CD4-positive, alpha-beta T cell treated with Interleukin-2 at 100 ng/mL for 4 hours (primary cell): ENCODE results near the gene VPS11.
A peak's percentile ranks its signal among the peaks of the same experiment; 100 is the strongest.

Experiments used
- DNase-seq: peaks from one replicate; pipeline ENCODE4 v3.0.0-alpha.2; 2020; ENCODE audit warnings: low spot score

Gene VPS11

DNA sequence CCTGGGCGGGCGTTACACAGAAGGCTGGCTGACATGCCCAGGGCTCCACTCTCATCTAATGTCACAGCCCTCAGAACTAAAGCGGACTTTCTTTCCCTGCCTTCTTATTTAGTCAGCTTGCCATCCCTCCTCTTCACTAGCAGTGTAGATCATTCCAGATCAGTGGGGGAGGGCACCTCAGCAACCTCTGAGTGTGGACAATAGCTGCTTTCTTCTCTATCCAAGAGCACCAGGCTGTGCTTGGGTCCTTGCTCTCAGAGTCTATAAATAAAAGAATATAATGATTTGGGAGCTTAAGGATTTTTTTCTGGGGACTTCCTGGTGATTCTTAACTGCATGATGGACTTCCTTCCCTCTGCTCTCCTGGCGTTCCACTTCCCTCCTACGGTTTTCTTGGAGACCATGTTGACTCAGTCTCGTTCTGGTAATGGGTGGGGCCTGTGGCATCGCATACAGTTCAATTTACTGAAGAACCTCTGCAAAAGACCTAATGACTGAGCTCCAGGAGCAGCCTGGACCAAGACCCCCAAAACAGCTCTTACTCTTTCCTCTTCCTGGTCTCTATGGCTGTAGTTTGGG is 14.2 kb downstream of the VPS11 start:
- no peak for DNase-seq

DNA sequence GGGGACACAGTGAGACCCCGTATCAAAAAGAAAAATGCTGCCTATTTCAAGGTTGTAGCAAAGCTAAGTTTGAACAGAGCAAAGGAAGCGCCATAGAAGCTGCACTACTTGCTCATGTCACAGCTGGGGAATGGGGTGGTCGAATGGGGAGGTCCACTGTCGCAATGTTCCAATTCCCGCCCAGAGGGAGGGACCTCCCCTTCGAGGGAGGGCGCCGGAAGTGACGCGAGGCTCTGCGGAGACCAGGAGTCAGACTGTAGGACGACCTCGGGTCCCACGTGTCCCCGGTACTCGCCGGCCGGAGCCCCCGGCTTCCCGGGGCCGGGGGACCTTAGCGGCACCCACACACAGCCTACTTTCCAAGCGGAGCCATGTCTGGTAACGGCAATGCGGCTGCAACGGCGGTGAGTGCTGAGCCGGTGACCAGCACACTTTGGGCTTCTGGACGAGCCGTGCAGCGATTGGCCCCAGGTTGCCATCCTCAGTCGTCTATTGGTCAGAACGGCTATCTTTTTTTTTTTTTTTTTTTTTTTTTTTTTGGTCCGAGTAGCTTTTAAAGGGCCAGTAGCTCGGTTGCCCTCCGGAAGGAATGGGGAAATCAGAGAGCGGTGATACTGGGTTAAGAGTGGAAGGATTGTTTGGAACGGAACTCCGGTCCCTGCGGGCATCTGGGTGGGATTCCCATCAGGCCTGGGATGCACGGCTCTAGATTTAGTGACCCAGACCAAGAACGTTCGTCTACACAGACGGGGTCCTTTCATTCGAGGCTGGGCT is 17.2 kb downstream of the VPS11 start, which contains the start of gene HMBS:
Gene HMBS, plus strand, starts transcription at position 219 of the 774 bp plus-strand sequence. Its CDS starts 153 bp downstream, at position 372.
- peak; percentile 91 for DNase-seq

DNA sequence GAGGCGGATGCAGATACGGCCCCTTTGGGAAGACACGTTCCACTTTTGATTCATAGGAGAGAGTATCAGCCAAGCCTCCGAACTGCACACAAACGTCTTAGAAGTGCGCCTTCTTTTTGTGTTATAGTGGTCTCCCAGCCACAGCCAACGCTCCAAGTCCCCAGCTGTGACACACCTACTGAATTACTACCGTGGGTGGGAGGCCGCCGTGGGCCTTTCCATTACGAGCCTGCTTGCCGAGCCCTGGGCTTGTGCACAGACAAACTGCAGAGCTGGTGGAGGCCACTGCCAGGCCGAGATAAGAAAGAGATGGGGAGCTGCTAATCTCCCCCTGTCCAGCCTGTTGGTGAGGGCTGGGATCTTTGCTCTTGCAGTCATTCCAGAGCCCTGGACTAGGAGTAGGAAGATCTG is 17.8 kb downstream of the VPS11 start:
- no peak for DNase-seq

DNA sequence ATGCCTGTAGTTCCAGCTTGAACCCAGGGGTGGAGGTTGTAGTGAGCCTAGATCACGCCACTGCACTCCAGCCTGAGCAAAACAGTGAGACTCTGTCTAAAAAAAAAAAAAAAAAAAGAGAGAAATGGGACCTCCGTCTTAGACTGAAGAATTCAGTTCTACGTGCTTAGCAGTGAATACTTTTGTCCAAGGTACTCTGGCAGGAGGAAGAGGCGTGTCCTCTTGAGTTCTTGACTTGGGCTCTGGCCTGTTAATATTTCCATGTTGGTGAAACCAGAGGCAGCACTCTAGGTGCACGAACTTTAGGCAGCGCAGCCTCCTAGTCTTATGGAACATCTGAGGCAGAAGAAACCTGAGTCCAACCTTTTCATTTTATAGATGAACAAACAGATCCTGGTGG is 19.5 kb downstream of the VPS11 start:
- DNase-seq, result no peak

DNA sequence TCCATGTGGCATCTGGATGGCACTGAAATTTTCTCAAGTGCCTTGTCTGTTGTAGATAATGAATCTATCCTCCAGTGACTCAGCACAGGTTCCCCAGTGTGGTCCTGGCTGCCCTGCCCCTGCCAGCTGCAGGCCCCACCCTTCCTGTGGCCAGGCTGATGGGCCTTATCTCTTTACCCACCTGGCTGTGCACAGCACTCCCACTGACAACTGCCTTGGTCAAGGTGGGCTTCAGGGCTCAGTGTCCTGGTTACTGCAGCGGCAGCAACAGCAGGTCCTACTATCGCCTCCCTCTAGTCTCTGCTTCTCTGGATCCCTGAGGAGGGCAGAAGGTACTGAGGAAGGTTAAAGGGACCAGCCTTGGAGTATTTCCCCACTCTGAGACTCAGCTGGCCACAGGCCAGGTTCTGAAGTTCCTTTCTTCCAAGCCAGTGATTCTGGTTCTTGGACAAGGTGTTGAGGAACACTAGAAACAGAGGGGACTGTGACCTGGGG is 20.2 kb downstream of the VPS11 start:
- DNase-seq, result no peak

DNA sequence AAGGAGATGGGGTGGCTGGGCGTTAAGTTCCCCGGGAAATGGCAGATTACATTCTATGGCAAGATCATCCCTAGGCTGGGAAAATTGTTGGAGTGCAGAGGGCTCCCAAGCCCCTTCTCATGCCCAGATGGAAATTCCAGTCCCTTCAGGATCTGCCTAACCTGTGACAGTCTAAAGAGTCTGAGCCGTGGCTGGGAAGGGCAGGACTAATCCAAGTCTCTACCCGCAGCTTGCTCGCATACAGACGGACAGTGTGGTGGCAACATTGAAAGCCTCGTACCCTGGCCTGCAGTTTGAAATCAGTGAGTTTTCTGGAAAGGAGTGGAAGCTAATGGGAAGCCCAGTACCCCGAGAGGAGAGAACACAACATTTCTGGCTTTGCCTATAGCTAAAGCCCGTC is 20.8 kb downstream of the VPS11 start:
- no peak for DNase-seq

DNA sequence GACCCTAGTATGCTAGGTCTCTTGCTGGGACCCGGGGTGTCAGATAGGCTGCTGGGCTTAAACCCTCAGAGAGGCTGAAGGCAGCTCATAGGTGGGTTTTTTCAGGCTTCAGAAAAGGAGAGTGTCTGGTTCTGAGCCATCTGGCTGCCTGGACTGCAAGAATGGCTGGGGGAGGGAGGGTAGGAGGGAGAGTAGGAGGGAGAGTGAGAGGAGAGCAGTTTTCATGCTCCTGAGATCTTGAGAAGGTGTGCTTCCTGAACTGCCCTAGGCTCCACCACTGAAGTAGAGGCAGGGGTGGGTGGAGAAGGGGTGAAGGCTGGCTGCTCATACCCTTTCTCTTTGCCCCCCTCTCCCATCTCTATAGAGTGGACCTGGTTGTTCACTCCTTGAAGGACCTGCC is 21.7 kb downstream of the VPS11 start:
- DNase-seq, result no peak

DNA sequence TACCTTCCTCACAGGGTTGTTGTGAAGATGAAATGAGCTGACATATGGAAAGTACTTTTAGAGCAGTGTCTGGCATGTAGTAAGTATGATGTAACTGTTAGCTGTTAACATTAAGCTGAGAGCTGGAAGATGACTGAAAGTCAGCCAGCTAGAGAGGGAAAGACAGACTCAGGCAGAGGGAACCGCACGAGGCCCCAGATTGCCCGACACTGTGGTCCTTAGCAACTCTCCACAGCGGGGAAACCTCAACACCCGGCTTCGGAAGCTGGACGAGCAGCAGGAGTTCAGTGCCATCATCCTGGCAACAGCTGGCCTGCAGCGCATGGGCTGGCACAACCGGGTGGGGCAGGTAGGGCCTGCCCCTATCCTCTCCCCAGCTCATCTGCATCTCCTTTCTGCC is 23.6 kb downstream of the VPS11 start:
- no peak for DNase-seq

DNA sequence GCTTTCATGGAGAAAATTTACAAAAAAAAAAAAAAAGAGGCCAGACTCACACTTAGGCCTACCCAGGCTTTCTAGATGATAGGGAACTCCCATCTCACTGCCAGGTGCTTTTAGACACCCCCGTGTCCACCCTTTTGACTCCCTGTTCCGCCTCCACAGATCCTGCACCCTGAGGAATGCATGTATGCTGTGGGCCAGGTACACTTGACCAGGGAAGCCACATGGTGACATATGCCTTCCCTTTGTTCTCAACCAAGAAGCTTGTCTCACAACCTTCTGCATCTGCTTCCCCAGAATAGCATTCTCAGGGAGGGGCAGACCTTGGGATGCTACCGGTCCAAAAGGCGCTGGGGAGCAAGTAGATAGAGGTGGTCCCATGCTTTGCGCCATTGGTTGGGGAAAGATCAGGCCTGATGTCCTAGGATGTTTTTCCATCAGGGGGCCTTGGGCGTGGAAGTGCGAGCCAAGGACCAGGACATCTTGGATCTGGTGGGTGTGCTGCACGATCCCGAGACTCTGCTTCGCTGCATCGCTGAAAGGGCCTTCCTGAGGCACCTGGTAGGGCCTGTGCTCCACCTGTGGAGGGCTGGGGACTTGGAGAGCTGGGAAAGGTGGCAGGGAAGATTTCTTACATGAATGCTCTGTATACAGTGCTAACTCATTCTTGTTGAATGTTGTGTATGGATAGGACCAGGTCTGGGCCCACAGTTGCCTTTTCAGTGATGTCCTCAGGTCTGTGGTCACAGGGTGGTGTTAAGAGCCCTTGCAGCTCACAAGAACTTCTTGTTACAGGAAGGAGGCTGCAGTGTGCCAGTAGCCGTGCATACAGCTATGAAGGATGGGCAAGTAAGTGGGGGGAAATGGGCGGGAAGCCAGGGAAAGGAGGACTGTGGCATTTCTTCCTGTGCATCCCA is 24.6 kb downstream of the VPS11 start:
- no peak for DNase-seq

DNA sequence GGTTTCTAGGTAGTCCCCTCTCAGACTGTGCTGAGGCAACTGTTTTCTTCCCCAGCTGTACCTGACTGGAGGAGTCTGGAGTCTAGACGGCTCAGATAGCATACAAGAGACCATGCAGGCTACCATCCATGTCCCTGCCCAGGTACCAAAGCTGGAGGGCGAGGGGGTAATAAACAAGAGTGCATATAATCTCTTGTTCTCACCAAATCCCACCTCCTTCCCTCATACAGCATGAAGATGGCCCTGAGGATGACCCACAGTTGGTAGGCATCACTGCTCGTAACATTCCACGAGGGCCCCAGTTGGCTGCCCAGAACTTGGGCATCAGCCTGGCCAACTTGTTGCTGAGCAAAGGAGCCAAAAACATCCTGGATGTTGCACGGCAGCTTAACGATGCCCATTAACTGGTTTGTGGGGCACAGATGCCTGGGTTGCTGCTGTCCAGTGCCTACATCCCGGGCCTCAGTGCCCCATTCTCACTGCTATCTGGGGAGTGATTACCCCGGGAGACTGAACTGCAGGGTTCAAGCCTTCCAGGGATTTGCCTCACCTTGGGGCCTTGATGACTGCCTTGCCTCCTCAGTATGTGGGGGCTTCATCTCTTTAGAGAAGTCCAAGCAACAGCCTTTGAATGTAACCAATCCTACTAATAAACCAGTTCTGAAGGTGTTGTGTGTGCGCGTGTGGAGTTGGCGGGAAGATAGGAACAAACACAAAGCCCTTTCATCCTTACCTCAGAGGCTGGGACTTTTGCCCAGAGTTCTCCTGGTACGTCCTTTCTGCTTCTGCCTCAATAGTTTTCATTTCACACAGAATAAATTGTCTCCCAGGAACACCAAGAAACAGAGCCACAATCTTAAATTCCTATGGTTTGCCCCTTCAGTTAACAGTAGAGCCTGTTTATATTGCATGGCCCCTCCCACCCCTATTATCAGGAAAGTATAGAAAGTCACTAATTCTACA is 25.5 kb downstream of the VPS11 start:
- no peak for DNase-seq

DNA sequence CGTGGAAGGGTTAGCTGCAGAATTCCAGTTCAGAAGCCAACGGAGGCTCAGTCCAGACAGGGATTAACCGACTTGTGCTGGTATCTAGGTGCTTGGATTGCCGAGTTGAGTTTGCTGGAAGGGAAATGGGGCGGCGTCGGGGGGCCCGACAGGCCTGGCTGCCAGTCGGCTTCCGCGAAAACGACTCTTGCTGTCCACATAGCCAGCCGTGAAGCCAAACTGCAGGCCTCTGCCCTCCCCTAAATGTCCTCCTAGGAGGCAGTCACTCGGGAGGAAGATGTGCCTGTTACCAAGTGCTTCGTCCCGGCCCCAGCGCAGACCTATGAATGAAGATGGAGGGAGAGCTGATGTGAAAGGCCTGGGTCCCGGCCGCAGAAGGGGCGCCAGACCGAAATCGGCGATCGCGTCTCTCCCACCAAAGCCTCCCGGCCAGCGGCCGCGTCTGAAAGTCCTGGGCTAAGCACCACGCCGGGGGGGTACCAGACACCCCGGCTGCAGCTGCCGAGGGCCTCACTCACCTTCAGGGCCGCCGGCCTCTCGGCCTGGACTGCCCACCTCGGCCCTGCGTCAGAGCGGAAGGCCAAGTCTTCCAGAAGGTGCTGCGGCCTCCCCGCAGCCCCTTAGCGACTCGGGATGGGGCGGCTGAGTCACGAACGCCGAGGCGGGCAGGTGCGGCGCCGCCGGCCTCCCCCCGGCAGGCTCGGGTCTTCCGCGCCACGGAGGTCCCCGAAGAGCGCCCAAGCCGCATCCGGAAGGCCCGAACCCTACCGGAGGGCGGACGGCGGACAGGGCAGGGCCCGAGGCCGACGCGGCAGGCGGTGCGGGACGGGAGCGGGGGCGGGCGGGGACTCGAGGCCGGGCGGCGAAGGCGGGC is 26.6 kb downstream of the VPS11 start:
- DNase-seq, result peak; percentile 32

DNA sequence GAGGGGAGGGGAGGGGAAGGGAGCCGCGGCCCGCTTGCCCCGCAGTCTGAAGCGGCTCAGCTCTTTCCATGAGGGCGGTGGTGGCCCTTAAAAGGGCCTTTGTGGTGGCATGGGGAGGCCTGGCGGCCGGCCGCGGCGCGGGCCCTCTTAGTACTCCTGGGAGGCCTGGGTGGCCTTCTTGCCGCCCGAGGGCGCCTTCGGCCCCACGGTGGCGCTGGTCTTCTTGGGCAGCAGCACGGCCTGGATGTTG is 27.1 kb downstream of the VPS11 start:
- peak; percentile 60 for DNase-seq

DNA sequence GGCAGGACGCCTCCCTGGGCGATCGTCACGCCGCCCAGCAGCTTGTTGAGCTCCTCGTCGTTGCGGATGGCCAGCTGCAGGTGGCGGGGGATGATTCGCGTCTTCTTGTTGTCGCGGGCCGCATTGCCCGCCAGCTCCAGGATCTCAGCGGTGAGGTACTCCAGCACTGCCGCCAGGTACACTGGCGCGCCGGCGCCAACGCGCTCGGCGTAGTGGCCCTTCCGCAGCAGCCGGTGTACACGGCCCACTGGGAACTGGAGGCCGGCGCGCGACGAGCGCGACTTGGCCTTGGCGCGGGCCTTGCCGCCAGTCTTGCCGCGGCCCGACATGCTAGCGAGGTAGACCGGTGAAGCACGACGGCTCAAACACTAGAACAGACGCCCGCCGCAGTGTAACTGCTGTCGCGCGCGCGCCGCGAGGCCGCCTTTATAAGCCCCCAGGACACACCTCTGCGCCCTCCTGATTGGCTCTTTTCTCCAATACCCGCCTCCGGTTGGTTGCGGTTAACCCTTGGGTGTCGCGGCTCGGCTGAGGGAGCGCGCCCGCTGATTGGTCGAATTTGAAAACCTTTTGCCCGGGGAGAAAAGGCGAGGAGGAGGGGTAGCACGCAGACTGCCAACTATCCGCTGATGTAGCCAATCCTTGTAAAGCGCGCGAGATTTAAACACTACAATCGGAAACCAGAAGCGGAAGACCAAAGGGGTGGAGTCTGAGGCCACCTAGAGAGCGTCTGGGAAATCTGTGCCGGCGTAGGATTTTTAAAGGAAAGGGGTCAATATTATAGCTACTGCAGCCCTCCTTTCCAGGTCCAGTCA is 27.7 kb downstream of the VPS11 start:
- DNase-seq, result peak; percentile 100

DNA sequence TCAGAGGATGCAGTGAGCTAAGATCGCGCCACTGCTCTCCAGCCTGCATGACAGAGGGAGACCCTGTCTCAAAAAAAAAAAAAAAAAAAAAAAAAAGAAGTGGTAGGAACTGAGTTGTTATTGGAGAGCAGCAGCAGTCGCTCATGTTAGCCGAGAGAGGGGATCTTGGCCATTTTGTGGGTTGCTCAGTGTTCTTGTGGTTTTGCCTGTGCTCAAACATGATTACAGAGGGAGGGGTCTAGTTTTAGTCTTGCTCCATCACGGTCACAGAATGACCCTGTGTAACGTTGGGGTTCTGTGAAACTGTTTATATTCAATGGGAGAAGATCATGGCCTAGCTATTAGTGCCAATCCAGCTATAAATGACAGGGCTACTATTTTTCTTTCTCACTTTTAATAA is 32.1 kb downstream of the VPS11 start:
- no peak for DNase-seq

DNA sequence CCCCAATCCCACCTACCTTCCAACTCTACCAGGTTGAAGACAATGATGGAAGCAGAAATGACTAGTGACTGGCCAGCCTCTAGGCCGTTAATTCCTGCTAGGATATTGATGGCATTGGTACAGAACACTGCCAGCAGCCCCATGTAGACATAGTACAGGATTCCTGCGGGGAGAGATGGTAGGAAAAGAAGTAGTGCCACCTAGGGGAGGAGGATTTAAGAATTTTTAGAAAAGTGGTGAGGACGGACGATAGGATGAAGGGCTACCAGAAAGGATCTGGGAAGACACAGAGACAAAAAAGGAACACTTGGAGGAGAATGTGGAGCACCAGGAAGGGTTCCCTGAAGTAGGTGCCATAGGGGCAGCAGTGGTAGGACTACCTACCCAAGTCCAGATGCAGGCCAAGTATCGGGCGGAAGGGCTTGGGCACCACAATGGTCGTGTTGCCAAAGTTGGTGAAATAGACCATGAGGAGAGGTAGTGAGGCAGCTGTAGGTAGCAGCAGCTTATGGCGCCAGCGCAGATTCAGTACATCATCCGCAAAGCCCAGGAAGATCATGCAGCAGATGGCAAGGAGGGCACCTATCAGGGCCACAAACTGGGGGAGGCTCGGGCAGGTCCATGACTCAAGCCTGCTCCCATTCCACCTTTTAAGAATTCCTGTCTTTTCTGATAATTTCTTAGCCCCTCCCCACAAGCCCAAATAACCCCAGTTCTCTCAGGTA is 32.8 kb downstream of the VPS11 start:
- peak; percentile 24 for DNase-seq

DNA sequence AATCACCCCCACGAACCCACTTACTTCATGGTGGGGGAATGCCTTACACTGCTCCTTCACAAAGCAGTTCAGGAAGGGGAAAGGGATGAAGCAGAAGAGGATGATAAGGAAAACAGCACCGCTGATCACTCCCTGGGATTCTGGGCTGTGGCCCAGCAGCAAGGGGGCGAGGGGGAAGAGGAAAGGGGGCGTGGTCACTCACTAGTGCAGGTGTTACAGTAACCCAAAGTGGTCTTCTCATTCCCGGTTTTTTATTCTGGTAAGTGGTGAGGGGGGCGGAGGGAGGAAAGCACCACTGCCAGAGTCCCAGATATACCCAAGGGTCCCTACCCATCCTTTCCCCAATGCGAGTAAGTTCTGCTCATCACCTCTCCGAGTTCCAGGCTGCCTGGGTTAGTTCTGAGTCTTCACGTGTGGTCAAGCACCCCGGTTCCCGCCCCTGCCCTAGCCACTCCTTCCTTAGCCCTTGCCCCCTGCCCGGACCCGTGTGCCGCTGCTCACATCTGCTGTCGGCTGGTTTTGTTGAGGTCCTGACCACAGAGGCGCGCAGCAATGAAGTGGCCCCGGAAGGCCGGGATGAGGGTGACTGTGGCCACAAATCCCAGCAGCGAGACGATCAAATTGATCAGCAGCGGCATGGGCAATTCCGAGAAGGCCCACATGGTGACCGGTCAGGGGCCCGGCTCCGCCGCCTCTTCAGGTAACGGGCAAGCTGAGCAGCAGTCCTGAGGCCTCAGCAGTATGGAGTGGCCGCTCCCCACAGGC is 33.6 kb downstream of the VPS11 start:
- no peak for DNase-seq

DNA sequence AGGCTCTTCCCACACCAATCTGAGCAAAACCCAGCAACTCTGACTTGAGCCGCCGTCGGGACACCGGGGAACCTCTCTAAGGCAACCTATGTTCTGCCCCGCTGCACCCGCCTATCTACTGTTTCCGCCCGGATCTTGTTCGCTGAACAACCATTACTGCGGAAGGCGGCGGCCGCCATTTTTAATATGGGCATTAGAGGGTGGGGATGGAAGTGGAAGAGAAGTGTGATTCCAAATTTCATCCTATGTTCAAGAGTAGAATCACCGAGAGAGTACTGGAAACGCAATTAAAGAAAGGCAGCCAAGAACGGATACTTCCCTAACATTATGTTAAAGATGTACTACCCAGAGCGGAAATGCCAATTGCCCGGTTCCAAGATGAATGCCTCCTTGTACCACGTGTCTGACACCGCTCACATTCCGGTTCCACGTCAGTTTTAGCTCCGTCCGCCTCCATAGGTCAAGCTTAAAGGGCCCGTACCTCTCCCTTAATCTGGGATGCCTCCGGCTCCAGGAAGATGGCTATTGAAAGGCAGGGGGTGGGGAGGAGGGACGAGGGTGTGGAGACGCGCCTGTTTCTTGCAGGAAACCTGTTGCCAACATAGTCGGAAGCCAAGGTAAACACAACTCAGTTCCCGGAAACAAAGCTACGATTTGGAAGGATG is 34.3 kb downstream of the VPS11 start, which contains the start of gene DPAGT1:
Gene DPAGT1, minus strand, starts transcription at position 95 of the 665 bp plus-strand sequence. CDS start 198 bp downstream, outside the sequence.
- peak; percentile 87 for DNase-seq
